IPS DF 4.7 (cell line): ENCODE measurements around the gene SLC34A3.

Experiments used
- DNase-seq: peaks from one replicate; pipeline ENCODE4 v3.0.0-alpha.2; 2013; ENCODE audit warnings: low spot score; ENCODE audit errors: extremely low read depth

SLC34A3 gene

DNA sequence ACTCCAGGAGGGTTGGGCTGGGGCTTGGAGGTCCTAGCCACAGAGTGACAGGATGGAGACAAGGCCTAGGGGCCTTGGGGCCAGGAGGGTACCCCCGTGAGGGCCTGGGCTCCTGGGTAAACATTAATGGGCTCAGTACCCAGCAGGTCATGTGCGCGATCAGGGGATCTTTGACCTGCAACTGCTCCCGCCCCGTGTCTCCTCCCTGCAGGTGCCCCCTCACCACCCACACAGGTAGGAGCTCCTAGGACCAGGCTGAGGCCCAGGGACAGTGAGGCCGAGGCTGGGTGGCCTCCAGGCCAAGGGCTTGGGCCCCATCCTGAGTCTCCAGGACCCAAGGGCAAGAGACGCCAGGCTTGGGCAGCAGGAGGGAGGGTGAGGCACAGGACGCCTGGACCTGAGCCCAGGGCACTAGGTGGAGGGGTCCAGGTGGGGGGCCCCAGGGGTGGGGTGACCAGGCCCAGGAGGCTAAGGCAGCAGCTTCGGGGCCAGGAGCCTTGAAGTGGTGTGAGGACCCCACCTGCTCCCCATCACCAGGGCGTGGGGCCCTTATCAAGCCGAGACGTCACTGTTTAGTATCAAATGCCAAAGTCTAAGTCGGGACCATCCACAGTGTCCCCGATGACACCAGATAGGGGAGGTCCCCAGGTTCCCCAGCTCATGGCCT lies at the start of gene SLC34A3:
TSS of gene SLC34A3 (plus strand) at position 197 of the 667 bp plus-strand sequence. CDS start 802 bp downstream, outside the sequence.
- no peak for DNase-seq

DNA sequence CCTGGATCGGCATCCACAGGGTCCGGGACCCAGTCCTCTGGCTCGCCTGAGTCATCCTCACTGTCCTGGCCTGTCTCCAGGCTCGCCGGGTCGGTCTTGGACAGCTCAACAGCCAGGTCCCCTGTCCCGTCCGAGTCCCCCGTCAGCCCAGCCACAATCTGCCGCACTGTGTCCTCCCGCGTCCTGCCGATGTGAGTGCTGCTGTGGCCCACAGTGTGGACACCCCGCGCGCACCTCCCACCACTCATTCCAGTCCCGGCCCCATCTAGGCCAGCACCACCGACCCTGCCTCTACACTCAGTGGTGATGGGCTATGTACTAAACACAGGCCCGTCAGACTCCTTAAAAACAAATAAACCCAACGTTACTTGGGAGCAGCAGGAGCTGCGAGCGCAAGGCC lies 49.0 kb upstream of the SLC34A3 start:
- no peak for DNase-seq

DNA sequence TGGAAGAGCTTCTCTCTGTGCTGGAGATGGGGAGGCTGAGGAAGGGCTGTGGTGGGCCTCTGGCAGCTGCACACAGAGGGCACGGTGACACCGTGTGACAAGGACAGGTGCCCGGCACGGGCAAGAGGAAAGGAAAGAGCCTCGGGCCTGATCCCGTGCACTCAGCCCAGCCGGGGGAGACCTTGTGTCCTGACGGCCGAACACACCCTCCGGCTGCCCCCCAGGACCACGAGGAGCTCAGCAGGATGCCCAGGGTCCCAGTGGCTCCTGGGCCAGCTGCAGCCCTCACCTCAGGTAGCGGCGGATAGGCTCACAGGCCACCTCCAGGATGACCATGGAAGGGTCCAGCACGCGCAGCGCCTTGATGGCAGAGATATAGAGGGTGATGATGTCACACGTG lies 47.9 kb upstream of the SLC34A3 start:
- no peak for DNase-seq

DNA sequence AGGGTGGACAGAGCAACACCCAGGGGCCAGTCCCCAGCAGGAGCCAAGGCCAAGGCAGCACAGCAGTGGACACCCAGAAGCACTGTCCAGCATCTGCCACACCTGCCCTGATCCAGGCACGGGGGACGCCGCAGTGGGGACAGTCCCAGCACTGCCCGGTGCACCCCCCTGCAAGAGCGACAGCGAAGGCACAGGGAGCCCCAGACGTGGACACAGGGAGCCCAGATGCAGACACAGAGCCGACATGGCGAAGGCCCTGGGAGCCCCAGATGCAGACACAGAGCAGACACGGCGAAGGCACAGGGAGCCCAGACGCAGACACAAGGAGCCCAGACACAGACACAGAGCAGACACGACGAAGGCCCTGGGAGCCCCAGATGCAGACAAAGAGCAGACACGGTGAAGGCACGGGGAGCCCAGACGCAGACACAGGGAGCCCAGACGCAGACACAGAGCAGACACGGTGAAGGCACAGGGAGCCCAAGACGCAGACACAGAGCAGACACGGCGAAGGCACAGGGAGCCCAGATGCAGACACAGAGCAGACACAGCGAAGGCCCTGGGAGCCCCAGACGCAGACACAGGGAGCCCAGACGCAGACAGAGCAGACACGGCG lies 46.6 kb upstream of the SLC34A3 start:
- DNase-seq: no peak

DNA sequence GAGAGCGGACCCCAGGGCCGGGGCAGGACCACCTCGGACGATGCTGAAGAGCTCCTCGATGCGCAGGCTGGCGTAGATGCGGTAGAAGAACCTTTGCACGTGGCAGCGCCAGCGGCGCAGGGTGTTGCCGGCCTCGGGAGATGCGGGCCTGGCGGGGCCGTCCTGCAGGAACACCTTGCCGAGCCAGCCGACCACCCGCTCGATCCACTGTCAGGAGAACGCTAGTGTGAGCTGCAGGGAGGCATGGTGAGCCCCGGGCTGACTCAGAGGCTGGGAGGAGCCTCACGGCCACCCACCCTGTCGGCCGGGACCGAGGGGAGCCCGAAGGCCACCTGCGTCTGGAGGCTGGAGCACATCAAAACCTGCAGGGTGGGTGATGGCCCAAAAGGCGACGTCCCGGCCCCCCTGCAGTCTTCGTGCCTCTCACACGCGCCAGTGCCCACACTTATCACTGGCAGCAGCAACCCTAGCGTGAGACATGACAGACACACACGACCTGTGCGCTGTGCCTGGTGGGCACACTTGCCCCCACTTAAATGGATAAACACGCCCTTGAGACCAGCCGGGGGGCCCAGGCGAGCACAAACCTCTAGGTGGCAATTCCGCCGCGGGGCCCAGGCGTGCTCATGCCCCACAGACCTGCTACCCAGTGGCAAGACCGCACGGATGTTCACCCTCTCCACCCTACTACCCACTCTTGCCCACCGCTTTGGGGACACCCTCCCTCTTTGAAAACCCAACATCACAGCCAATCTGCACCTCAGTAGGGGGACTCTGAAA lies 45.6 kb upstream of the SLC34A3 start:
- no peak for DNase-seq

DNA sequence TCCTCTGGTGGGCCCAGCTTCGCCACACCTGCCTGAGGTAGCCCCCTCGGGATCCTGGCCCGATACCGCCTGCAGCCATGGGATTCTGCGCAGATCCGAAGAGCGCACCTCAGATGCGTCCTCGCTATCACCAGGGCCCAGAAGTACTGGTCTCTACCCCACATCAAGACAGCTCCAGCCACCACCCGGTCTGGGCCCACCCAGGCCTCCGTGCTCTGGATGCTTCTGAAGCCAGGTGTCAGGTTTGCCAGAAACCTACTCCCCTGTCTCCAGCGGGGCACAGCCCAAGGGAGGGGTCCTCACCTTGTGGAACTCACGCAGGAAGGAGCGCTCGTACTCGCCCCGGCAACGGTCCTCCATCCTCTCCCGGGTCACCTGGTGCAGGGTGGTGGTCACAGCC lies 44.8 kb upstream of the SLC34A3 start:
- DNase-seq: no peak

DNA sequence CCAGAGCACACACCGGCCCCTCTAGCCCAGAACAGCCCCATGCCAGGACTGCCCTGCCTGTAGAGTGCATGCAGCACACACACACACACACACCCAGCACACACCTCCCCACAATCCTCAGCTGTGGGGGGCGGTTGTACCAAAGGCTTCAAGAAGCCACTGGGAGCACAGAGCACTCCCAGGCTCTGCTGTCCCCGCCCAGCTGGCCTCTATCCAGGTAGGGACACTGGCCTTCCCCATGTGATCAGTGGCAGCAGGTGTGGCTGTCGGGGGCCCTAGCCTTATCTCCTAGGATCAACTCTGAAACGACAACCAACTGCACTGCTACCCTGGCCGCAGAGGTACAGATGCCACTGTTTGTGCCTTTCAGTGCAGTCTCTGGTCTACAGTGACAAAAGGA lies 44.3 kb upstream of the SLC34A3 start:
- no peak for DNase-seq

DNA sequence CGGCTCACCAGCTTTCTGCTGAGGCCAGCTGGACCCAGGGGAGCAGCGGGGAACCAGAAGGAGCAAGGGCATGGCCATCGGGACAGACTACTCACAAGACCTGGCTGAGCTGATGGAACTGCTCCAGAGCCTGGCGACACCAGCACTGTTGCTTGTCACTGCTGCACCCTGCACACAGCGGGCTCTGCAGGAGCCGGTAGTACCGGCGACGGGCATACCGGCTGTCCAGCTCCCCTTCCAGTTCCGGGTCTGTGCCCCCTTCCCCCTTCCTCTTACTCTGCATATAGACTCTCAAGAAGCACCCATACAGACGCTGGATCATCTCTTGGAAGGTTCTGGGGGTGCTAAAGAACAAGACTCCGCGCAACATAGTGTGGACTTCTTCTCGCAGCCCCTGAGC lies 43.3 kb upstream of the SLC34A3 start:
- no peak for DNase-seq

DNA sequence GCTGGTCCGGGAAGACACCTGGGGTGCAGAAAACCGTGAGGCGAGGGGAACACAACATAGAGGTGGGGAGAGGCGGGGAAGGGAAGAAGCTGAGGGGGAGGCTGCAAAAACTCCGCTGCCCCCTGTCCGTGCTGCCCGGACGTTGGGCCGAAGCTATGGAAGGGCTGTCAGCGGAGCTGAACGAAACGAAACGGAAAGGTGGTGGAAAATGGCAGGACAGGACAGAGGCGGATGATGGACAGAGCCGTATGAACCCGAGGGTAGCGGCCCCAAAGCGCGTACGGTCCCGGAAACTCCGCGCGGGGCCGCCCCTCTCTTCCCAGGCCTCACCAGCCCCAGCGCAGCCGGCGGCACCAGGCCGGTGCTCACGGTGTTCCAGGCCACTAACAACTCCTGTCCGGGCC lies 42.6 kb upstream of the SLC34A3 start:
- no peak for DNase-seq

DNA sequence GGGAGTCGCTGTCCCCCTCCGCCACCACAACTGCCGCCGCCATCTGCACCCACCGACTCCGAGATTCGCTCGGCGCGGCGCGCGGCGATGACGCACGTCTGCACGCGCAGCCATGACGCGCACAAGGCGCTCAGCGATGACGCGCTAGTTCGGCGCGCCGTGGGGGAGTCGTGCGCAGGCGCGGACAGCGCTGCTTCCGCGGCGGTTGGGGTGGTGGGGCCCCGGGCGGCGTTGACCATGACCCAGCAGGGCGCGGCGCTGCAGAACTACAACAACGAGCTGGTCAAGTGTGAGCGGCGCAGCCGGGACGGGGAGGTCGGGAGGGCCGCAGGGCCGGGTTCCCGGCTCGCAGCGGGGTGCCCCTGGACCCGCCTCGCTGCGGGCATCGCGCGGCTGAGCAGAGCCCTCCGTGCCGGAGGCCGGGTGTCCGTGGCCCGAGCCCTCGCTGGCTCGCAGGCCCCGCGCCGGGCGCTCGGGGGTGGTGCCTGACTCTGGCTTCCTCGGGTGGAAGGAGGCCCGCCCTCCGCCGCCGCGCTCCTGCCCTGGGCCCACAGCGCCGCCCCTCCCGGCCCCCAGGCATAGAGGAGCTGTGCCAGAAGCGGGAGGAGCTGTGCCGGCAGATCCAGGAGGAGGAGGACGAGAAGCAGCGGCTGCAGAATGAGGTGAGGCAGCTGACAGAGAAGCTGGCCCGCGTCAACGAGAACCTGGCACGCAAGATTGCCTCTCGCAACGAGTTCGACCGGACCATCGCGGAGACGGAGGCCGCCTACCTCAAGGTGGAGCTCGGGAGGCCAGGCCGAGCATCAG lies 42.0 kb upstream of the SLC34A3 start, which contains the start of the genes ANAPC2 and SSNA1:
TSS of gene ANAPC2 (minus strand) at position 71 of the 807 bp plus-strand sequence. CDS start at position 43, 28 bp downstream.
TSS of gene SSNA1 (plus strand) at position 187 of the 807 bp plus-strand sequence. CDS start at position 238, 51 bp downstream.
- DNase-seq: no peak

DNA sequence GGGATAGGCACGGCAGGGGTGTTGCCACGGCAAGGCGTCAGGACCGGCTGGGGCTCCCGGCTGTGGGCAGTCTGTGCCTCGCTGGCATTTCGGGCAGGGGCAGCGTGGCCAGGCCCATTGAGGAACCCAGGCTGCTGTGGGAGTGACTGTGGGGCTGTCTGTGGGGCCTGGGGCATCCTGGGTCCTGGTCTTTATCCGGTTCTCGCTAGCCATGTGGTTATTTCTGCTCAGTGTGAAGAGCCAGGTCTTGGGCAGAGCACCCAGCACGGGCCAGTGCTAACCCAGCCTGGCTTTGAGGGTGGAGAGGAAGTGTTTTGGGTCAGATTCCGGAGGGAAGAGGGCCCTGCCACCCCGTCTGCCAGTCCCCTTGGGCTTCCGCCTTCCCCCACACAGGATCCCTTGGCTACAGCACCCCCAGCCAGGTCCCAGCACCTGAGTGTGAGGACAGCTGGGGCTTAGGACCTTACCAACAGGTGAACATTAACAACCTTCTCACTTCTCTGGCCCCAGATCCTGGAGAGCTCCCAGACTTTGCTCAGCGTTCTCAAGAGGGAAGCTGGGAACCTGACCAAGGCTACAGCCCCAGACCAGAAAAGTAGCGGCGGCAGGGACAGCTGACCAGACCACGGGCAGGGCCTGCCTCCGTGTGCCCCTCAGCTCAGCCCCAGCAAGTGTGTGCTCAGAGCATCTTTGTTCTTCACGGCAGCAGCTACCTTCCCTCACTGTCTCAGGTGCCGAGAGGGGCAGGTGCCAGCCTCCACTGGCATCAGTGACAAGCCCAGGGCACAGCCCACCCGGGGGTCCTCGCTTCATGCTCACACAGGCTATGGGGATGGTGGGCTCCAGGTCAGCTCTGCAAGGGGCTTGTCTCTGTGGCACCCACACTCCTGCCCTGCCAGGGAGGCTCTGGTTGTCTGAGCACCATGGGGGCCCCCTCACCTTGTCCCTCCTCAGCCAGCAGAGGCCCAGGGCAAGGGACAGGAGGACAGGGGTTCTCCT lies 41.1 kb upstream of the SLC34A3 start:
- no peak for DNase-seq

DNA sequence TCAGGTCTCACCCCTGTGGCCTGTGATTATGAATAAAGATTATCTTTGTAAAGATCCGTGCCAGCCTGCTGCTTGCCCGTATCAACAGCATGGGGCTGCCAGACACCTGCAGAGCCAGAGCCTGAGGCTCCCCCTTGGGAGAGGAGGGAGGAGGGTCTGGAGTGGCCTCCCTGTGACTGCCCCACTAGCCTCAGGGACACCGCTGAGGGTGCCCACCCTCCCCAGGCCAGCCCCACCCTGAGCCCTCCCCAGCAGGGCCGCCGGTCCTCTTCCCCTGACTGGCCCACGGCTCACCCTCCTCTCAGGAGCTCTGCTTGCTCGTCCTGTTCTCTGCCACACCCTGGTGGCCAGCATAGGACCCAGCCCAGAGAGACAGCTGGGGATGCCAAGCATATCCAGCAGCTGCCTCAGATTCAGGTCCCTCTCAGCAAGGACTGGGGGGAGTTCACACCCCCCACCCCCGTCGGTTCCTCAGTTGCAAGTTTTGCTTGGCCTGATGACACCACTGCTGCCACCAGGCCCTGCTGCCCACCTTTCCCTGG lies 40.3 kb upstream of the SLC34A3 start:
- DNase-seq: no peak

DNA sequence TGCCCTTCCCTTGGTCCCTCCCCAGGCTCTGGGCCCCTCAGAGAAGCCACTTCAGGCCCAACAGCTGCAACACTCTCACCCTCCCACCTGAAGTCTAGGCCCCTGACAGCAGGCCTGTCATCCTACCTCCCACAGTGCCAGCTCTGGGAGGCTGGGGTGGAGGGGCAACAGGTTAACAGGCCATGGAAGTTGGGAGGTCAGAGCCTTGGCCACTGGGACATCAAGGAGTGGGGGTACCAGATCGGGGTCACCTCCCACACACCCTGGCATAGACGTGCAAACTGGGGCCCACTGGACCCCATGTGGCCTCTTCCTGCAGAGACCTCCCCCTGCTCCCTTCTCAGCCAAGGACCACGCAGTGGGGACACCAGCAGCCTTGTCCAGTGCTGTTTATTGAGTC lies 39.5 kb upstream of the SLC34A3 start:
- no peak for DNase-seq

DNA sequence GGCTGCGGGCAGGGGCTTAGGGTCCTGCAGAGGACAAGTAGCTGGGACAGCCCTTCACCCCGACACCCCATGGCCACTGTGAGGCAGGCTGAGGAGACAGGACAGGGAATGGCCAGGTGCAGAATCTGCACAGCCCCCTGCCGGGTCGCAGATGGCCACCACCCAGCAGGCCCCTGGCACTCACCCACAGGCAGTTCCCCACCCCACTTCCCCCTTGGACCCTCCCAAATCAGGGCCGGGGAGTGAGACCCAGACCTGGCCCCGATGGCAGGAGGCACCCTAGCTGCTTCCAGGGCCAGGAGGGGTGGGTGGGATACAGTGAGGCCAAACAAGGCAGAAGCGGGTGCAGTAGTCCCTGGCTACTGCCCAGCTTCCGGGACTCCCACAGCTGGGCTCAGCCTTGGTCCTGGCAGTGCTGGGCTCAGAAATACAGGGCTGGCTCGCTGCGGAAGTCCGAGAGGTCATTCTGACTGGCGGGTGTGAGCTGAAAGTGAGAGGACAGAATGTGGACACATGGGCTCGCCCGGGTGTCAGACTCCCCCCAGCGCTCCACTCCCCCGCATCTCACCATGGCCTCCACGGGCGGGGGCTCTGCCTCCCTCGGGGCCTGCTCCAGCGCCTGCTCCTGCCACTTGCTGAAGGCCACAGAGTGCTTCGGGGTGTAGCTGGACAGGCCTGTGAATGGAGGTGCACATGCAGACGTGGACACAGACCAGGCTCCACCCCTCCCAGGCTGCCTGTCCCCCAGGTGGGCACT lies 38.8 kb upstream of the SLC34A3 start:
- no peak for DNase-seq

DNA sequence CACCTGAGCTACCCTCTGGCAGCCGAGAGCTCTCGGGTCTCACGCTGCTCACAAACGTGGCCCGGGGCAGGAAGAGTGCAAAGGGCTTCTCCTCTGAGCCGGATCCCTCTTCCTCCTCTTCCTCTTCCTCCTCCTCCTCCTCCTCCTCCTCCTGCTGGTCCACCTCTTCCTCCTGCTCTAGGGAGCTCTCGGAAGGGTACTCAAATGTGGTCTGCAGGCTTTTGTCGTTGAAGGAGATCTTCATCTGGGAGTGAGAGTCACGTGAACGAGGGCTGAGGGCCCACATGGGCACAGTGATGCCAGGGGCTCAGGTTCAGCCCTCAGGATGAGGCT lies 38.3 kb upstream of the SLC34A3 start:
- no peak for DNase-seq

DNA sequence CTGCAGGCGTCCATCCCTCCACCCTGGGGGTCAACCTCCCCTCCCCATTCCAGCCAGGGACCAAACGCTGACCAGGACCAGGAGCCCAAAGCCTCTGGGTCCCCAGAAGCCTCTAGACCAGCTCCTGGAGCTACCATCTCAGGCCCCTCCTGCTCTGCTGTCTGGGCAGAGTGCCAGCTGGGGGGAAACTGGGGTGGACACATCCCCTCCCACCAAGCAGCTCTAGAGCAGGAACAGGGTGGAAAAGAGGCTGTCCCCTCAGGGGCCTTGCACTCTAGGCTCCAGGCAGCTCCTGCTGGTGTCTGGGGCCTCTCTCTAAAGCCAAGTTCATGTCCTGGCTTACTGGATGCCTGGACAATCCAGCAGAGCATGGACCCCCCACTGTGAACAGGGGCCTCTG lies 37.8 kb upstream of the SLC34A3 start:
- DNase-seq: no peak

DNA sequence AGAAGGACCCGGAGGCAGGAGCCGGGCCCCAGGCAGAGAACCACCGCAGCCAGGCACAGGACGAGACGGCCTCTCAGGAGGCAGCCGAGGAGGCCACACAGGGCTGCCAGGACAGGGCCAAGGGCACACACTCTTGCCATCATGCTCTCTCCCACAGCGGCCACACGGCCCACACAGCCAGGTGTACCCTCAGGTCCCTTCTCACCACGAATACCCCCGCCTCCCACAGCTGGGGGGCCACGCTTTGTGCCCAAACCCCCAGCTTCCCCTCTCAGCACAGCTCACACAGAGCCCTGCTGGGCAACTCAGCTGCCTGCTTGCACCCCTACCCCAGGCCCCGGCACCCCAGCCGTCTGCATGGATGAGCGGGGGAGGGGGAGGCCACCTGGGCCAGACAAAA lies 36.9 kb upstream of the SLC34A3 start:
- DNase-seq: no peak

DNA sequence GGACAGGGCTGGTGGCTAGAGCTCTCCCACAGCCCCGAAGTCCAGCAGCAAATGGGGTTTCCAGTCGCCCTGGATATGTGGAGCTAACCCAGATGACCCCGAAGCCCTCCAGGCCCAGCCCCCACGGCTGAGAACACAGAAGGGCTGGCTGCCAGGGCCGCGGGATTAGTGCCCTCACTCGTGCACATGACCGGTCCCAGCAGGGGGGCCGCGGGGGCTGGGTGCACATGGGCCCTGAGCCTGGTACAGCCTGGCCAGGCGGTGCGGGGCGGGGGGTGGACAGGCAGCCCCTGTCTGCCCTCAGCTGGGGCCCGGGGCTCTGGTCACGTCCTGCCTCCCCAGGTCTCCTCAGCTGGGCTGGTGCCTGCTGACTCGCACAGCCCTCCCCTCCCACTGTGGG lies 36.3 kb upstream of the SLC34A3 start:
- no peak for DNase-seq

DNA sequence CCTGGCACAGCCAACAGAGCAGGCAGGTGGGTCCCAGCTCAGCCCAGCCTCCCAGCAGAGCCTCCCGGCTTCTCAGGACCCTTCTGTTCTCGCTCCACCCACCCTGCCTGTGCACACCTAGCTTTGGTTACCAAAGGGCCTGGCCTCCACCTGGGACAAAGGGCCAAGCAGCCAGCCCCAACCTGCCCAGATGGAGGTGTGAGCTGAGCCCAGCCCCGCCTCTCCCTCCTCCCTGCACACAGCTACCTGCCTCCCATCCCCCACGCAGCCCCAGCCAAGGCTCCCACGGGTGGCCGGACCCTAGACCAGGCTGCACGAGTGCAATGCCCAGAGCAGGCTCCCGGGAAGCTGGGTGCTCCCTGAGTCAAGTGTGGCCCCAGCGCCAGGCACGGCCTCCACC lies 35.8 kb upstream of the SLC34A3 start:
- no peak for DNase-seq
